Measurements from ENCODE around the gene PEX11B.
"Not testable (repeated sequence)": the region's sequence is repeated elsewhere in the genome, so short reads cannot be mapped to it uniquely, and the experiment has no call there.

Gene PEX11B

GRCh38 chr1:145951526-145951925, 33.0 kb upstream of the PEX11B start:
- no peak for DNase-seq

- DNase-seq, result no peak
Measured at GRCh38 chr1:145949219-145949618, 30.7 kb upstream of the PEX11B start.

- no peak for DNase-seq
Measured at GRCh38 chr1:145947551-145947950, 29.0 kb upstream of the PEX11B start.

- DNase-seq, result no peak
Measured at GRCh38 chr1:145946477-145946986, 28.0 kb upstream of the PEX11B start.

- DNase-seq, result no peak
Measured at GRCh38 chr1:145944532-145944931, 26.0 kb upstream of the PEX11B start.

GRCh38 chr1:145942871-145943270, 24.4 kb upstream of the PEX11B start:
- no peak for DNase-seq

- DNase-seq, result no peak
Measured at GRCh38 chr1:145942405-145942804, 23.9 kb upstream of the PEX11B start.

- no peak for DNase-seq
Measured at GRCh38 chr1:145937436-145937835, 18.9 kb upstream of the PEX11B start.

- no peak for DNase-seq
Measured at GRCh38 chr1:145936247-145936646, 17.7 kb upstream of the PEX11B start.

- no peak for DNase-seq
Measured at GRCh38 chr1:145935708-145936107, 17.2 kb upstream of the PEX11B start.

GRCh38 chr1:145932522-145933009, 14.0 kb upstream of the PEX11B start:
- not testable (repeated sequence) for DNase-seq

GRCh38 chr1:145927916-145928643, 9.6 kb upstream of the PEX11B start:
- no peak for DNase-seq

- DNase-seq, result peak; percentile 98
Measured at GRCh38 chr1:145927063-145927886, 8.8 kb upstream of the PEX11B start, which contains the start of gene RBM8A. Gene RBM8A, minus strand, starts transcription at chr1:145927484. Its CDS starts 58 bp downstream, at chr1:145927426.

- DNase-seq, result no peak
Measured at GRCh38 chr1:145926686-145927062, 8.2 kb upstream of the PEX11B start.

GRCh38 chr1:145922266-145922665, 3.7 kb upstream of the PEX11B start:
- no peak for DNase-seq

GRCh38 chr1:145920297-145920696, 1.8 kb upstream of the PEX11B start:
- DNase-seq, result not testable (repeated sequence)

GRCh38 chr1:145918992-145919939, 749 bp upstream of the PEX11B start:
- DNase-seq, result peak; percentile 63

GRCh38 chr1:145917595-145917994, 922 bp downstream of the PEX11B start:
- no peak for DNase-seq

GRCh38 chr1:145916745-145917144, 1.8 kb downstream of the PEX11B start:
- DNase-seq, result no peak

GRCh38 chr1:145912128-145912641, 6.3 kb downstream of the PEX11B start:
- DNase-seq, result no peak

- DNase-seq, result no peak
Measured at GRCh38 chr1:145908653-145909052, 9.9 kb downstream of the PEX11B start.

All from right hindlimb (tissue), 1 donor.